ENCODE data around the gene FUOM.

The FUOM gene

DNA sequence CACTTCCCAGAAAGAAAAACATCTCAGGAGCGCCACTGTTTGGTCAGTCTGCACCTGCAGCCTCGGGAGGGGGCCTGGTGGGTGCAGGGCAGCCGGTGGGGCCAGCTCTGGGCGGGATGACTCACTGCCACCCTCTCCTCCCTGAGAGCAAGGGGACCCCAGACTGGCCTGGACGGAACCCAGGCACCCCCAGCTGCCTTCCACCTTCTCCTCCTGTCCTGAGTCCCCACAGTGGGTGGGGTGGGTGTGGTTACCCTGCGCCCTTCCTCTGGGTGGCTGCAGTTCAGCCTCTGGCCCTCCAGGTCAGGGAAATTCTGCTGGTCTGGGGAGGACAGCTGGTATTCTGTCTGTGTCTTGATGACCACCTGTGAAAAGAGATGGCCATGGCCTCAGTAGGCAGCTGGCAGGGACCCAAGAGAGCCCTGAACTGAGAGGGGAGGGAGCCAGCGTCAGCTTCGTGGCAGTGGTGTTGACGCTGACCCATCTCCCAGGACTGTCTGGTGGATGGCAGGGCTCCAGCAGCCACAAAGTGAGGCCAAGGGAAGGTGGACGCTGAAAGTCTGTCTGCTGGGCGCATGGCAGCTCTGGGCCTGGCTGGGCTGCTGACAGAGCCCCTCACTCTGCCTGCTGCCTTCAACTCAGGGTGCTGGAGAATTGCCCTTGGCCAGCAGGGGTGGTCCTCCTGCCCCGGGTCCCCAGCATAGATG lies 30.0 kb downstream of the FUOM start:
- DNase-seq (ENCODE audit: low read depth) = no peak
- H3K4me3 ChIP-seq (ENCODE audit: low read length) = no peak overlapping the region
- no peak for TF ChIP-seq CTCF (conservative IDR thresholded peaks at IDR 0.05; ENCODE audit: low read depth, low read length)

DNA sequence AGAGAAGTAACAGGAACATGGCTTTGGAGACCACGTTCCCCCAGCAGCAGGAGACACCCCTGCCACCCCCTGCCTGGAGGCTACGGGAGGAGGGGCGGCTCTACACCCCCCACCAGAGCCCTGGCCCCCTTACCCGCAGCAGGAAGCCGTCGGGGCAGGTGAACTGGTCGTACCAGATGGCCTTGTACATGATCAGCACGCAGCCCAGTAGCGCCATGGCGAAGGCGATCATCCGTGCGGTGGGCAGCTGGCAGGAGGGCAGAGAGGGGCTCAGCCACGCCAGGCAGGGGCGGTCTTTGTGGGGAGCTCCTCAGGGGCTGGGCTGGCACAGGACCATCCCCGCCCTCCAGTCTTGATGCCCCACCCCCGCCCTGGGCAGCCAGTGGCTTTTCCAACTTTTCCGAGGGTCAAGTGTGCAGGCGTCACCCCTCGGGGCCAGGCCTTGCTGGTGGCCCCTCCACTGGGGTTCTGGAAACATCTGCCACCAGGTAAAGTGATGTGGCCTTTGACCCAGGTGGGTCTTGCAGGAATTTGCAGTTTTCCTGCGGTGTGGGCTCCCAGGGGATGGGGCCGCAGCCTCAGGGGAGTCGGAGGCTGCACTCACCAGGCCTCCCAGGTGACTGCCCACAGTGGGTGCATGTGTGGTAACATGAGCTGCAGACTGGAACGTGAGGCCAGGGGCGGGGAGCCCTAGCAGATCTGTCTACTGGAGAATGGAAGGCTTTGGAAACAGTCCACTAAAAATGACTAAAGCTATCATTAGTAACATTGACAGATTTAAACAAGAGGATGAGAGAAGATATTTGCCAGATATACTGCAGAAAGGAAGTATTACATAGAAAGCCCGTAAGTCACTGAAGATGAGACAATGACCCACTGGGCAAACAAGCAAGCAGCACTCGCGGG lies 30.8 kb downstream of the FUOM start:
- no peak for DNase-seq (ENCODE audit: low read depth)
- no peak overlapping the region for H3K4me3 ChIP-seq (ENCODE audit: low read length)
- TF ChIP-seq CTCF (conservative IDR thresholded peaks at IDR 0.05; ENCODE audit: low read depth, low read length) = no peak

- no peak for TF ChIP-seq CTCF (conservative IDR thresholded peaks at IDR 0.05; ENCODE audit: low read depth, low read length)
- no peak for DNase-seq (ENCODE audit: low read depth)
- peak overlapping the region; percentile 31 for H3K4me3 ChIP-seq (ENCODE audit: low read length)
Observed at GRCh38 chr10:133326223-133326551, 31.6 kb downstream of the FUOM start.

- H3K4me3 ChIP-seq (ENCODE audit: low read length) = peak overlapping the region; percentile 36
- DNase-seq (ENCODE audit: low read depth) = no peak
- no peak for TF ChIP-seq CTCF (conservative IDR thresholded peaks at IDR 0.05; ENCODE audit: low read depth, low read length)
Observed at GRCh38 chr10:133325440-133326222, 32.2 kb downstream of the FUOM start.

DNA sequence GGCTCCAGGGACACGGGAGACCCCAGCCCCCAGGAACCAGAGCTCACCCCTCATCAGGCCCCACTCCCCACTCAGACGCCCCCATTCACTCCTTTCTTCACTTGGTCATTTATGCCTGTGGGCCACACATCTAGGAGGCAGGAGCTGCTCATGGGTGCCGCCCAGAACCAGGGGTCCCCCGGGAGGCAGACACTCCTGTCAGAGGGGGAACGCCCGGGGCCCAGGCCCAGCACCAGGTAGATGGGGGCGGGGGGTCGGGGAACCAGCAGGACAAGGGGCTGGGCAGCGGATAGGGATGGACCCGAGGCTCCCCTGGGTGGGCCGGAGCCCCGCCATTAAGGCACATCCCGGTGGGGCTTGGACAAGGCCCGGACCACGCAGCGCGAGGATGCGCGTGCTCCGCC lies 33.0 kb downstream of the FUOM start:
- no peak overlapping the region for H3K4me3 ChIP-seq (ENCODE audit: low read length)

More for the DNA sequence above, 33.0 kb downstream of the FUOM start:
- TF ChIP-seq CTCF (conservative IDR thresholded peaks at IDR 0.05; ENCODE audit: low read depth, low read length) = no peak
- DNase-seq (ENCODE audit: low read depth) = no peak
